Upper lobe of left lung (tissue), 4 donors: ENCODE measurements around the gene COX5A.

ENCODE experiments used
- CTCF ChIP-seq, 6 experiments: fragments of 450-650 bp in 4 of 6; fragments of 200-600 bp in 2 of 6; sonication (generic) in 2 of 6; IDR thresholded peaks; one replicate each; pipeline ENCODE4 v1.5.1; 2016 to 2019; ENCODE audit warnings: antibody characterized with exemption in 6 of 6
- POLR2A ChIP-seq, 4 donors: fragments of 450-650 bp; IDR thresholded peaks; one replicate each; pipeline ENCODE4 v1.5.1; 2016 to 2017; ENCODE audit warnings: antibody characterized with exemption in 4 of 4, mild to moderate bottlenecking in 2 of 4

DNA sequence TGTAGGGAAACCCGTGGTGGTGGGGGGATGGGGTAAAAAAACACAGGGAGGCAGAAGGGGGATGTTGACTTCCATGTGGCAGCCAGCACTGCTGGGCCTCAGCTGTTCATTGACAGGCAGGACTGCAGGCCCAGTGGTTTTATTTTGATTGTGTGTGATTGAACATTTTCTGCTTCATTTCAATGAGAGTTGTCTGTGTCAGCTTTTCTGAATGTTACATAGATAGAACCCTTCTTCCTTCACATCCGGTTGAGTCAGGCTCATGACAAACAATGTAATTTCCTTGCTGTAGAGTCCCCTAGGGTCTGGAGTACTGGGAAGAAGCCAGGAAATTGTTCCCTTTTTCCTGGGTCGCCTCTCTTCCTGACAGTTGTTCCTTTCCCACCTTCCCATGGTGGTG is 26.9 kb upstream of the COX5A start:
- no peak for TF ChIP-seq POLR2A (IDR thresholded peaks at IDR 0.05)
- no peak for TF ChIP-seq CTCF (IDR thresholded peaks at IDR 0.05)
